Measurements from ENCODE around the gene SMAD6.

The SMAD6 gene

DNA sequence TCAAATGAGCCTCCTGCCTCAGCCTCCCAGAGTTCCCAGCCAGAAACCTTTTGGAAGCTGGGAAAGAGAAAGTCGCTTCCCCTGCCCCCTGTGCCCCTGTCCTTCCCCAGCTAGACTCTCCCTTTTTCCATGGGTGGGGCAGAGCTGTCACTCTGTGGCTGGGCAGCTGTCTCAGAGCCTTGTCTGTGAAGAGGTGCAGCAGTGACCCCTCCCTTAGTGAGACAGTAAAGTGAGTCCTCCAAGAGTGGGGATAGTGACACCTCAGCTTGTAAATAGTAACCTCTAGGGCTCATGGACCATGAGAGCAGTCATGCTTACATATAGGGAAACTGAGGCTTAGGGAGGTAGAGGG, 76.3 kb downstream of the SMAD6 start:
- DNase-seq: no peak

DNA sequence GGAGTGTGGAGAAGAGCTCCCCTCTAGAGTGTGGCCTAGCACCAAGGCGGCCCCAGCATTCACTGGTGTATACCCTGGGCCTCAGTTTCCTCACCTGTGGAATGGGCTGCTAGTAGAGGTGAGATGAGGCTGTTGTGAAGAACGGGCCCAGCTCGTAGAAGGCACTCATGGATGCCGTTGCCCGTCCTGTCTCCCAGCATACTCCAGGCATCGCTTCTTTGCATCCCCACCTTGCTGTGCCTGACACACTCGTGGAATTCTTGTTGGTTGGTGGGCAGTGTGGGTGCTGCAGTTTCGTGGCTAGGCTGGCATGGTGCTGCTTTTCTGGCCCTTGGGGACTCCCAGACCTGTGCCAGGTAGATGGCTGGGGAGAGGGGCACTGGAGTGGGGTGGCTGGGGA, 76.7 kb downstream of the SMAD6 start:
- DNase-seq: no peak

DNA sequence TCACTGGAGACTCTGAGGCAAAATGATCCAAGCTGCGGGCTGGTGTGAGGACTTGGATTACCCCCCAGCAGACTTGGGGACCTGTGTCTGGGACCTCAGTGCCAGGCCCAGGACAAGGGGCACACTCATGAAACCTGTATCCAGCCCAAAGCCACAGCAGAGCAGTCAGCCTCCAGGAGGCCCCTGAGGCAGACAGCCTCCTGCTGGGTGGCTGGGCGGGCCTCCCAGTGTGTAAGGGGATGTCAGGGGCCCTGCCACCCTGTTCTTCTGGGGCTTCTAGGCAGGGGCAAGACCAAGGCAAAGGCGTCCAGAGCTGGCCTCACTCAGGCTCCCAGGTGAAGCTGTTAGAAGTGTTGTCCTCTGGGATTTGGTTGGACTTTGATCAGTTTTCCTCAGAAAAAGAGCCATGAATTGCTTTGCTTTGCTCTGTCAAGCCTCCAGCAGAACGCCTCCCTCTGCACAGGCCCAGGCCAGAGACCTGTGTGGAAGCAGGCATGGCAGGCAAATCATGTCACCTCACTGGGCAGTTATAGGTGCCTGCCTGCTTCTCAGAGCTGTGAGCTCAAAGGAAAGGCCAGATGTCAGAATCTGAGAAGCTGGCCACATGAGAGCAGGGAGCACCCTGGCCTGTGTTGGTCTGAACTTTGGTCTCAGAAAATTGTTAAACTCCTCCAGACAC, 77.4 kb downstream of the SMAD6 start:
- DNase-seq: no peak

DNA sequence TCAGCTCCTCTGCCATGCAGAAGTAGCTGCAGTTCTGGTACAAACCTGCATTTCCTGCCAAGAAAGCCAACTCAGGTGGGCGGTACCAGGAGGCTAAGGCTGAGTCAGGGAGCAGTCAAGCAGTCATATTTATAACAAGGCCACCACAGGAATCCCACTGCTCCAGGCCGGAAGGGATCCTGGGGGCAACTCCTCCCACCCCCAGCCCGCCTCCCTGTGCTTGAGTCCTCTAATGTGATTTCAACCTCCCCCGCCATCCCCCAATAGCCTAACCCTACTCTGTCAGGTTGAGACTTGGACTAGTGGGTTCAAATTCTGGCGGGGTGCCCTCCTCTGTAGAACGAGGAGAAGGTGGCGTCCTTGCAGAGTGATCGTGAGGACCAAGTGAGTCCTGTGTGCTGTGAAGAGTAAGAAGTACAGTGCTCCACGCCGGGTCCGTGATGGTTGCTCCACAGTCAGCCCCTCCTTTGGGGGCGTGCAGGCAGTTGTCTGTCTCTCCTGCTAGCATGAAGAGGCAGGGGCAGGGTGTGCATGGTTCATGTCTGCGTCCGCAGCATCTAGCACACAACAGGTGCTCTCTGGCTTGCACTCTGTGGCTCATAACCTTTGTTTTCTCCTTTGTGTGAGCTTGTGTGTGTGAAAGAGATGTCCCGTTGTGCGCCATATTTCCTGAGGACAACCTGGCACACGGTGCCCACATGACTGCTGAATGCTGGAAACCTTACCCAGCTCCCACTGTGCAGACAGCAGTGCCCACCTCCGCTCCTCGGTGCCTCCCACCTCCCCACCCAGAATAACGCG, 78.3 kb downstream of the SMAD6 start:
- DNase-seq: no peak

DNA sequence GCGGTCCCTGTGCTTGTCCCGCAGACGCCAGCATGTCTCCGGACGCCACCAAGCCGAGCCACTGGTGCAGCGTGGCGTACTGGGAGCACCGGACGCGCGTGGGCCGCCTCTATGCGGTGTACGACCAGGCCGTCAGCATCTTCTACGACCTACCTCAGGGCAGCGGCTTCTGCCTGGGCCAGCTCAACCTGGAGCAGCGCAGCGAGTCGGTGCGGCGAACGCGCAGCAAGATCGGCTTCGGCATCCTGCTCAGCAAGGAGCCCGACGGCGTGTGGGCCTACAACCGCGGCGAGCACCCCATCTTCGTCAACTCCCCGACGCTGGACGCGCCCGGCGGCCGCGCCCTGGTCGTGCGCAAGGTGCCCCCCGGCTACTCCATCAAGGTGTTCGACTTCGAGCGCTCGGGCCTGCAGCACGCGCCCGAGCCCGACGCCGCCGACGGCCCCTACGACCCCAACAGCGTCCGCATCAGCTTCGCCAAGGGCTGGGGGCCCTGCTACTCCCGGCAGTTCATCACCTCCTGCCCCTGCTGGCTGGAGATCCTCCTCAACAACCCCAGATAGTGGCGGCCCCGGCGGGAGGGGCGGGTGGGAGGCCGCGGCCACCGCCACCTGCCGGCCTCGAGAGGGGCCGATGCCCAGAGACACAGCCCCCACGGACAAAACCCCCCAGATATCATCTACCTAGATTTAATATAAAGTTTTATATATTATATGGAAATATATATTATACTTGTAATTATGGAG, 79.1 kb downstream of the SMAD6 start:
- DNase-seq: no peak

DNA sequence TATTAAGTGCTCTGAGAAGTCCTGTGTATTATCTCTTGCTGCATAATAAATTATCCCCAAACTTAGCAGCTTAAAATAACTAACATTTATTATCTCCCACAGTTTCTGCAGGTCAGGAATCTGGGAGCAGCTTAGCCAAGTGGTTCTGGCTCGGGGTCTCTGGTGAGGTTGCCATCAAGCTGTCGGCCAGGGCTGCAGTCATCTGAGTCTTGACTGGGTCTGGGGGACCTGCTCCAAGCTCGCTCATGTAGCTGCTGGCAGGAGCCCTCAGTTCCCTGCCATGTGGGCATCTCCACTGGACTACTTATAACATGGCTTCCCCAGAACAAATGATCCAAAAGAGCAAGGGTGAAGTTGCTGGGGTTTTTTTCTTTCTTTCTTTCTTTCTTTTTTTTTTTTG, 80.7 kb downstream of the SMAD6 start:
- DNase-seq: no peak

DNA sequence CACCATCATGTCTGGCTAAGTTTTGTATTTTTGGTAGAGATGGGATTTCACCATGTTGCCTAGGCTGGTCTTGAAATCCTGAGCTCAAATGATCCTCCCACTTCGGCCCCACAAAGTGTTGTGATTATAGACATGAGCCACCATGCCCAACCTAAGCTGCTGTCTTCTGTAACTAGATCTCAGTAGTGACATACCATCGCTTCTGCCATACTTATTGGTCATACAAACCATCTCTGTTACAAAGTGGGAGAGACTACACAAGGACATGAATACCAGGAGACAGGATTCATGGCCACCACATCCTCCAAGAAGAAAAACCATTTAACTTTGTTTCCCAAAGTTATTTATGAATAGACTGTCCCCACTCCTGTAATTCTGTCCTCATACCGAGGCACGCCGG, 81.3 kb downstream of the SMAD6 start:
- no peak for DNase-seq

DNA sequence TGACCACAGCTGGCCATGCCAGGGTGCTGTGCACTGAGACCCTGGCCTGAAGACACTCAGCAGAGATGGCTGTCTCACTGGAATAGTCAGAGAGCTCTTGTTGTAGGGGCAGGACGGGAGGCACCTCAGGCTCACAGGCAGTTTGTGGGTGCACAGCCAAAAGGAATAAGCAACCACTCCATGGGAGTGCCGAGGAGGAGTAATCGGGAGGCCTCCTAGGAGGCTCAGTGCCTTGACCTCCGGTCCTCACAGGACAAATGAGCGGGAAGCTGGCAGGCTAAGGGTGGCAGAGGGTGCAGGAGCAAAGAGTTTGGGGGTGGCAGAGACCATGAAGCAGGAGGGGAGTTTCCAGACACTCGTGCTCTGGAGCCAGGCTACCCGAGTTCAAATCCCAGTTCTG, 81.7 kb downstream of the SMAD6 start:
- DNase-seq: no peak

DNA sequence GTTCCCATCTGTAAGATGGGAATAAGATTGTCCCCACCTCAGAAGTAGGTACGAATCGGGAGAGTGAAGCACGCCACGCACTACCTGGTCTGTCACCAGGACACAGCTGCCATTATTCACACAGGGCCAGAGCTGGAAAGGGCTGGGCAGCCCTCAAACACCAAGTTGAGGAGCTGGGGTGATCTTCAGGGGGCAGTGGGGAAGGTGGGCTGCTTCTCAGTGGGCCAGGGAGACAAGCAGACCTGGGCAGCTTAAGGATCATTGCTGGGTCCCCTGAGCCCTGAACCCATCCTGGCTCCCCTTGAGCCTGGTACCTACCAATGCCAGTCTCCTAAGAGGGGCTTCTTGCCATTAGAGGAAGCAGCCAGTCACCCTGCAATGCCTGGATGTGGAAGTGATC, 82.1 kb downstream of the SMAD6 start:
- no peak for DNase-seq

DNA sequence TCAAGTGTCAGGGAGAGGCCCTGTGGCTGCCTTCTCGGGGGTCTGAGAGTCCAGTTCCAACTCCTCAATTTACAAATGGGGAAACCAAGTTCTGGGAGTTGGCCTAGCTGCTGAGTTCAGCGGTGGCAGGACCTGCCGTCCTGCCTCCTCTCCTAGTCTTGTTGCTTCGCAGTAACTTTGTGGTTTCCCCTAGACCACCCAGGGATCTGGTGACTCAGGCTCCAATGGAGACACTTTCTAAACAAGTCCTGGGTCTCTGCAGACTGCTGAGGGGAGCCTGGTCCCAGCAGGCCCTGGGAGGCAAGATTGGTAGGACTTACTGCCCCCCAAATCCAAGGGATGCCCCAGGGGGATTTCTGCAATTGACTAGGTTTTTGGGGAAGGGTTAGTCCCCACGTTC, 83.6 kb downstream of the SMAD6 start:
- DNase-seq: no peak

DNA sequence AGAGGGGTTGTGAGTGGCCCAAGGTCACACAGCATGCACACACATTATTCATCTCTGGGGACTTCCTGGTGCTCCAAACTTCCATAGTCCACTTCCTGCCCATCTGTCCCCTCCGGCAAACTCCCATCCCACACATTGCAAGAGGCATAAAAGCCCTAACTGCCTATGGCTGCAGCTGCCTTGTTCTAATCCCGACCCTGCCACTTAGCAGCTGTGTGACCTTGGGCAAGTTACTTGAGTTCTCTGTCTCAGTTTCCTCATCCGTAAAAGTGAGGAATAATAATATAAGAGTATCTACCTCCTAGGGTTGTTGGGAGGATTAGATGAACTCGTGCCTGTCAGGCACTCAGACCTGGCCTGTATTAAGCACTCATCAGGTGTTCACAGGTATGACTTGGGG, 84.2 kb downstream of the SMAD6 start:
- no peak for DNase-seq

DNA sequence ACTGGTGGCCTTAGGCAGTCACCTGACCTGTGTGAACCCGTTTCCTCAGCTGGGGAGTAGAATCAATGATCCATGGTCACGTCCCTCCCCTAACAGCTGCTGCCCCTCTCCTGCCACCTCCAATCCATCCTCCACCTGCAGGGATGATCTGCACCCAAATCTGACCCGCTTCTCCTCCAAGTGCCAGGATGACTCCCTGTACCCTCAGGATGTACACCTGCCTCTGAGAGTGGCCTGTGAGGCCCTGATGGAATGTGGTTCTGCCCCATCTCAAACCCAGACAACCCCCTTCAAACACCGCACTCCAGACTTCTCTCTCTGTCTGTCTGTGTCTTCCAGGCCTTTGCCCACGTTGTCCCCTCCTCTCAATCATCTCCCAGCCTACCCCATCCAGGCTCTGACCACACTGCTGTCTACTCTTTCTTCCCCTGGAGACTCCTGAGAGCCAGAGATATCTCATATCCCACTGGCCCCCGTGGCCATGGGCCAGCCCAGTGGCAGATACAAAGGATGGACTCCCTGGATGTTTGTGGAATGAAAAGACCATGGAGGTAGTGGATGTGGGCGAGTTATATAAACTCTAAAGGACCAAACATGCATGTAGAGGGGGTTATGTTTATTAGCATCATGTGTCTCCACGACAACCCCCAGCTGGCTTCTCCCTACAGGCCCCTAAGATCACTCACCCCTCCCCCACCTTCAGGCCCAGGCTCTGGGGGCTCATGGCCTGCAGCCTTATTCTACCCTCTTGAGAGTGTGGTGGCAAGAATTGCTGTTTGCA, 84.9 kb downstream of the SMAD6 start:
- no peak for DNase-seq

DNA sequence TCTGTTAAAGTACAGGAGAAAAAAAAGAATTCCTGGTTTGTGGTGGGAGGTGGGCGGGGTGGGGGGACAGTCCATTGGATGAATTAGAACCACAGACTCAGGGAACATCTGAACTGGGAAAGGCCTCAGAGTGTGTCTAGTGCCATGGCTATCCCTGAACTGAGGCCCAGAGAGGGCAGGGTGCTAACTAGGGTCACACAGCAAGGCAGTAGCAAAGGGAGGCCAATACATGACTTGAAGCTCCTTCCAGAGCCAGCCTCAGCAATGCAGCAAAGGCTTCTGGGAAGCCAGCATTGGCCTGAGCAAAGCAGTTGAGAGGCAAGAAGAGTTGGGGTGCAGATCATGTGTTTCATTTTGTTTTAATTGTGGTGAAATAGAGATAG, 85.4 kb downstream of the SMAD6 start:
- DNase-seq: no peak

DNA sequence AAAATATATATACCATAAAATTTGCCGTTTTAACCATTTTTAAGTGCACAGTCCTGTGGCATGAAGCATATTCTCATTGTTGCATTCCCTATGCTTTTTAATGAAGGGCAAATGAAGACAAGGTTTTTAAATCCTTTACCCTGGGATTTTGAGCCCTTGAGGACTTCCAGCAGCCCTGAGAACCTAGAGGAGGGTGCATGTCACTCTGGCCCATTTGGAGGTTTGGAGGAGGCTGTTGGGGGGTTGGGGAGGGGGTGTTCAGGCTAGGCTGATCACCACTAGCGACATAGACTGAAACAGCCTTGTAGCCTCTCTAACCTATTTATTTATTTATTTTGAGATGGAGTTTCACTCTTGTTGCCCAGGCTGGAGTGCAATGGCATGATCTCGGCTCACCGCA, 86.0 kb downstream of the SMAD6 start:
- DNase-seq: no peak

DNA sequence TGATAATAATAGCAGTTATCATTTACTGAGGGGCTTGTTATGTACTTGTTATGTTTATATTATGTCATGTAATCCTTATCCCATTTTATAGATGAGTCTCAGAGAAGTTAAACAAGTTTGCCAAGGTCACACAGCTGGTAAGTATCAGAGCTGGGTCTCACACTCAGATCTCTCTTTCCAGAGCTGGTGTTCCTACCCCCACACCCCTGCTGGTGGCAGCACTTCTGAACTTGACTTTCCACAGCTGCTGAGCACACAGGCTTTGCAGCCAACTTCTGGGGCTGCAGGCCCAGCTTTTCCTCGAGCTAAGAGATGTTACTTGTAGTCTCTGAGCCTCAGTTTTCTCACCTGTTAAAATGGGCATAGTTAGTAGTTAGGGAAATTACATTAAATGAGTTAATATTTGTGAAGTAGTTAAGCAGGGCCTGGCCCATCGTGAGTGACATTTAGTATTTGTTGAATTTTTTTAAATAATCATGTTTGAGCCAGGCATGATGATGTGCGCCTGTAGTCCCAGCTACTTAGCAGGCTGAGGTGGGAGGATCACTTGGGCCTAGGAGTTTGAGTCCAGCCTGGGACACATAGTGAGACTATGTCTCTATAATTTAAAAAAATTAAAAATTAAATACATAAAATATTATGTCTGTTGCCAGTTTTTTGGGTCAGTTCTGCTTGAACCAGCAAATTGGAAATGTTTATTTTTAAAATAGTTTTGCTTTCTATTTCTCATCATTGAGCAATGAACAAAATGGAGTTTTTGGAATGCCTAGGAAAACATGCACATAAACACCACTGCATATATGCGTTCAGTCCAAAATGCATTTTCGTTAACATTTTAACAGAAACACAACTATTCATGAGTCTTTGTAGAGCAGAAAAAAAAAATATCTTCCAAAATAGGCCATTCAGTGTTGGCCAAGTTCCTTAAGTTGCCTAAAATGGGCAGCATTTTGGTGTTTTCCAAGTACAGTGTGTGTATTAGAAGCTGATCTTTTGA, 87.3 kb downstream of the SMAD6 start:
- no peak for DNase-seq

DNA sequence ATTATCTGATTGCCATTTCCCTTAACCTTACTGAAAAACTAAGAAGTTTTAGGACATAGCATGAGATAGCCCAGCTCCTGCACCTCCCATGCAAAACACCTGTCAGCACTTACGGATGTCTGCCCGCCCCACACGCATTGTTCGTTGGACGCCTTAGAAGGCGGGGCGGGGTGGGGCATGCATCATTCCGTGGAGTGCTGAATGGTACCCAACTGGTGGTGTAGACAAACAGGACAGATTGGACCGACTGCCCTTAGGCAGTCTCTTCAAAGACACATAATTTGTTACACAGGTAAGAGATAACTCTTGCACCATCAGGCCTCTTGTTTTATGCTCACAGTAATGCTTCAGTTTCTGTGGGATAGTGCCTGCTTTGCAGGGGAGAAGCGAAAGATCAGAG, 93.8 kb downstream of the SMAD6 start:
- DNase-seq: no peak

DNA sequence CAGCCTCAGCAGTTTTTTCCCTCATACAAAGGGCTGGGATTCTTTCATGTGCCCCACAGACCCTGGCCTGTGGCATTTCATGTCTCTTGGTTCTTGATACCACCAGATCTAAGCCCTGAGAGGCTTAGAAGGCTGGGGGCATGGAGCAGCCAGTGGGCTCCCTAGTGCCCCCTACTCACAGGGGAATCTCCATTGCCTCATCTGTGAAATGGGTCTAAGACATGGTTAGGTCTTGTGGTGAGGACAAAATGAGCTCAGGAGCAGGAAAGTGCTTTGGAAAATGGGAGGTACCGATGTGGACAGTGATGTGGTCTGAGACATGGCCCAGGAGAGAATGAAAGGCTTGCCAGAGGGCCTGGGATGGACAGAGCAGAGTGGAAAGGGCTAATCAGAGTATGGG, 94.3 kb downstream of the SMAD6 start:
- no peak for DNase-seq

DNA sequence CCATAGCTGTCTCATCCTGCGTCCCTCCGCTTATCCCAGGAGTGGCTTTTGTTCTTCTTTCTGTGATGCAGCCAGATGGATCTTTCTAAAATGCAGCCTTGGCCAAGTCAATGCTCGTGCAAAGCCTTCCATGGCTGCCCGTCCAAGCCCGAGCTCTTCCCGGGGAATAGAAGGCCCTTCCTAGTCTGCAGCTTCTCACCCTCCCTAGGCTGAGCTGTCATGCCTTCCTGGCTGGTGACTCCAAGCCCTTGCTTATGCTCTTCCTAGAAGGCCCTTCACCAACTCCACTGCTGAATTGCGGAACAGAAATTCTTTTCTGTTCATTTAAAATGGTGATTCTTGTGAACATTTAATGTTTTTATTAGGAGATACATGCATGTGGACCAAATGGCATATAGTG, 95.9 kb downstream of the SMAD6 start:
- DNase-seq: no peak

DNA sequence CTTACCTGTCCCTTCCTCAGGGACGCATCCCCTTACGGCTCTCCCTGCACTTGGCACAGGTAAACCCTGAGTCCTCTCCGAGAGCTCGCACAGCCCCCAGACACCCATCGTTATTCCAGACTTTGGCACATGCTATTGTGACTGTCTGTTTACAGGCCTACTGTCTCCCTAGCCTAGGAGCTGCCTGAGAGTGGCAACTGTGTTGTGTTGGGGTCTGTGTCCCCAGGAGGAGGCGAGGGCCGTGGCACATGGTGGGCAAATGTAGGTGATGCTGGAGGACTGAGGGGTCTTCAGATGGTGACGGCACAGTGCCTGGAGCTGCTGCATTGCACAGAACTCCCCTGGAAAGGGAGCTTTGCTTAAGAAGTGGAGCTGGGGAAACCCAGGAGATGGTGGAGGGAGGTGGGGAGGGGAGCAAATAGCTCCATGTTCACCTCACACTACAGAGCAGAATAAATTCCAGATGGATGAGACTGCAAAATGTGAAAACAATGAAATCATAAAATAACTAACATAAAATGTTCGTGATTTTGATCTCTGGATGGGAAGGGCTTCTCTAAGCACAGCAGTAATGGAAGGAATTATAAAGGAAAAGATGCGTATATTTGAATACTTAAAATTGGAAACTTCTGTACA, 96.5 kb downstream of the SMAD6 start:
- no peak for DNase-seq

DNA sequence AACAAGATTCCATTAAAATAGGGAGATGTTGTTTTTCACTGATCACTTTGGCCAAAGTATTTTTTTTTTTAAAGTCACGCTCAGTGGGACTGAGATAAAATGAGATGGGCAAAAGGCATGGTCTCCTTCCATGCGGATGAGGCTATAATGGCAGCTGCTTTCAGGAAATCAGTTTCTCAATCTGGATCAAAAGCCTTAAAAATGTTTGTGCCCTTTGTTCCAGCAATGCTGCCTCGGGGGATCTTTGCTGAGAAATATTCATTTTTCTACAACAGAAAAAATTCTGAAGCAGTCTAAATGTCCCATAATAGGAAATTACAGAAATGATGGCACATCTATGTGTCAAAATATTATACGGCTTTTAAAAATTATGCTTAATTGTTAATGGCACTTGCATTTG, 97.2 kb downstream of the SMAD6 start:
- DNase-seq: no peak

DNA sequence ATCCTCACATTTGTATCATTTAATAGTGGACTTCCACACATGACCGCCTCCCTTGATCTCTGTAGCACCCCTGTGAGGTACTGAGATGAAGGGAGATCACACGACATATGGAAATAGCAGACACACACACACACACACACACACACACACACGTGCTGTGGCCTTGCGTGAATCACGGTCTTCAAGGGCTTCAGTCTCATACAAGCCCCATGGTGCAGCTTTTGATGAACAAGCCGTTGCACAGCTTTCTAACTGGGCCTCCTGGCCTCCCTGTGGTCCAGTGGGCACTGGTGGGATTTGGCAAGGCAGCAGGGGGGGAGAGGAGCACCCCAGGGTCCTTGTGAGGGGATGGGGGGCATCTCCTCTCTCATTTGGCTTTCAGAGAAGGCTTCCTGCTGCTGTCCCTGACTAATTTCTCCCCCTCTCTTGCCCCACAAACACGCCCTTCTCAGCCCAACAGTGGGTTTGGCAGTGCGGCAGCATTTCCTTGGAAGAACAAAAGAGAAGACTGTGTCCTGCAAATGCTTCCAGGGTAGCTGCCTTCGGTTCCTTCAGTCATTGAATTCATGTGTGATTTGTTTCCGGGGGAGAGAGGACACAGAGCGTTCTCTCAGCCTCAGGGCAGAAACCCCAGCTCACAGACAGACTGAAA, 98.7 kb downstream of the SMAD6 start:
- DNase-seq: no peak
